ENCODE measurements around the gene GNLY. TPM values are rescaled to one million over a fixed set of nuclear protein-coding genes. Genes with fewer than 3 reads are reported as not detected.
"Not testable (repeated sequence)": the region's sequence is repeated elsewhere in the genome, so short reads cannot be mapped to it uniquely, and the experiment has no call there.

The GNLY gene
- total RNA-seq, 1 donor from 2014 or later = not detected

DNA sequence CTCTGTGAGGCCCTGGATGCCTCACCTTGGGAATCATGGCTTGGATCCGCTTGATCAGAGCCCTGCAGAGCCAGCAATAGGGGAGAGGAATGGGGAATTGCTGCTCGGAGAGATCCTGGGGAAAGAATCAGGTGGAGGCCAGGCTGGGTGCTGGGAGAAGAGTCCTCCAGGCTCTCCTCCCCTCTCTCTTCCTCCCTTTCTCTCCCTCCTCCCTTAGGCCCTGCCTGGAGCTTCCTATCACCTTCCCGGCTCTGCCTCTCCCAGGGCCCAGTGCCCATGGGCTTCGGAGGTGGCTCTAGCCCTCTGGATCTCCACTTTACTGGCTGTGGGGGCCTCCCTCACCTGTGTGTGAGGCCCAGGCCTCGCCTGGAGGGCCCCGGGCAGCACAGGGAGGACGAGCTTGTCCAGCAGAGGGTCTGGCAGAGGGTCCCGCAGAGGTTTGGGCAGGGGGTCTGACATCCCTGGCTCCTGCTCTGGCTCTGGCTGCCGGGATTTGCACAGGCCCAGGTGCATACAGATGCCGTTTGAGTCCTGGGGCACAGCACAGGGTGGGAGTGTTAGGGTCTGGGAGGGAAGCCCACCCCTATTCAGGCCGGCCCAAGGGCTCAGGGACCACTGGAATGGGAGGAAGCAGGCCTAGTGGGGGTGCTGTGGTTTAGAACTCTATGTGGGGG is 28.8 kb upstream of the GNLY start:
- no peak for DNase-seq

DNA sequence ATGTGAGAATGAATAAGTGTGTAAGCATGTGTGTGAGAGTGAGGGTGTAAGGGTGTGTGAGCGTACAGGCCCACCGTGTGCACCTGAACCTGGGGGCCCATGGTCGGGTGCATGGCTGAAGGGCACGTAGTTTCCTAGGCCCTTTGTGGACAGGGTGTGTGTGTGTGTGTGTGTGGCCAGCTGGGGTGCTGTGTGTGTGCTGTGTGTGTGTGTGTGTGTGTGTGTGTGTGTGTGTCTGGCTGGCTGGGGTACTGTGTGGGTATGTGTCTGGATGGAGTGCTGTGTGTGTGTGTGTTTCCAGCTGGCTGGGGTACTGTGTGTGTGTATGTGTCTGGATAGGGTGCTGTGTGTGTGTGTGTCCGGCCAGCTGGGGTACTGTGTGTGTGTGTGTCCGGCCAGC is 28.1 kb upstream of the GNLY start:
- DNase-seq = no peak

DNA sequence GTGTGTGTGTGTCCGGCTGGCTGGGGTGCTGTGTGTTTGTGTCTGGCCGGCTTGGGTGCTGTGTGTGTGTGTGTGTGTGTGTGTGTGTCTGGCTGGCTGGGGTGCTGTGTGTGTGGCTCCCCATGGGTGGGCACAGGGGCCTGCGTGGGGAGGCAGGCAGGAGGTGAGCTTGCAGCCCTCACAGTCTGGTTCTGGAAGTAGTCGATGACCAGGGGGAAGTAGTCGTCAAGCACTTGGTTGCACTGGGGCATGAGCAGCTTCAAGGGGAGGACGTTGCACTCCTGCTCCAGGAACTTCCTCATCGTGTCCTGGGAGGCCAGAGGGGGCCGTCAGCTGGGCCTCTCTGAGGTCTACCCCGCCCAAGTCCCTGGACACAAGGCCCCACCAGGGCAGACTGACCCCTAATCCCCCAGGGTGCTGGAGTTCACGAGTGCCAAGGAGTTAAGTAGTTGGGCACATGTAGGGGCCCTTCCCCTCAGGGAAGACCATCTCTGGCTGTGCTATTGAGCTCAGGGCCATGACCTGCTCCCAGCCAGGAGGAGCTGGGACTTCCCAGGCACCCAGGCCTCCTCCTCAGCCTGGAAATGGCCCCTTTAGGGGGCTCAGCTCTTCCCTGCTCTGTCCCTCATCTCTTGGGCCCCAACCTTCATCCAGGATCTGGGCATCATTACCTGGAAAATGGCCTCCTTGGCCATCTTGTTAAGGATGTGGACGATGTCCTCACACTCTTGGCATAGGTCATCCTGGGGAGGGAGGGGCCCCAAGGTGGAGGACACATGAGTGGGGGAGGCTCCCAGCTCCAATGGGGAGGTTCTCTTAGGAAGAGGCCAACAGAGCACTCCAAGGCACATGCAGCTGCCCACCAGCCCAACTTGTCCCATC is 27.5 kb upstream of the GNLY start:
- no peak for DNase-seq

DNA sequence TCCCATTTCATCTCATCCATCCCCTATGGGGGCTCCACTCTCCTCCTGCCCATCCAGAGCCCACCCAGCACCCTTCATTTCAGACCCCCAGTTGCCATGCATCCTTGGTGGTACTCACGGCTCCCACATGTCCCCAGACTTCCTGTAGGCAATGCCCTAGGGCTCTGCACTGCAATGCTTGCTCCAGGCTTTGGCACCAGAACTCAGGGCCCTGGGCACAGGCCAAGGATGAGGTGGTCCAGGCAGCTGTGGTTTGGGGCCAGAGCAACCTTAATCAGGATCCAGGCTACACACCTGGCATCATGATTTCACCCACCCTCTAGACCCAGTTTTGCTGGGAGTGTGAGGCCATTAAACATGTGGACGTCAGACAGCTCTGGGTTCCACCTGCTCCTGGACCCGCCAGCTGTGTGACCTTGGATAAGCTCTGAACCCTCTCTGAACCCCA is 26.6 kb upstream of the GNLY start:
- DNase-seq = no peak

DNA sequence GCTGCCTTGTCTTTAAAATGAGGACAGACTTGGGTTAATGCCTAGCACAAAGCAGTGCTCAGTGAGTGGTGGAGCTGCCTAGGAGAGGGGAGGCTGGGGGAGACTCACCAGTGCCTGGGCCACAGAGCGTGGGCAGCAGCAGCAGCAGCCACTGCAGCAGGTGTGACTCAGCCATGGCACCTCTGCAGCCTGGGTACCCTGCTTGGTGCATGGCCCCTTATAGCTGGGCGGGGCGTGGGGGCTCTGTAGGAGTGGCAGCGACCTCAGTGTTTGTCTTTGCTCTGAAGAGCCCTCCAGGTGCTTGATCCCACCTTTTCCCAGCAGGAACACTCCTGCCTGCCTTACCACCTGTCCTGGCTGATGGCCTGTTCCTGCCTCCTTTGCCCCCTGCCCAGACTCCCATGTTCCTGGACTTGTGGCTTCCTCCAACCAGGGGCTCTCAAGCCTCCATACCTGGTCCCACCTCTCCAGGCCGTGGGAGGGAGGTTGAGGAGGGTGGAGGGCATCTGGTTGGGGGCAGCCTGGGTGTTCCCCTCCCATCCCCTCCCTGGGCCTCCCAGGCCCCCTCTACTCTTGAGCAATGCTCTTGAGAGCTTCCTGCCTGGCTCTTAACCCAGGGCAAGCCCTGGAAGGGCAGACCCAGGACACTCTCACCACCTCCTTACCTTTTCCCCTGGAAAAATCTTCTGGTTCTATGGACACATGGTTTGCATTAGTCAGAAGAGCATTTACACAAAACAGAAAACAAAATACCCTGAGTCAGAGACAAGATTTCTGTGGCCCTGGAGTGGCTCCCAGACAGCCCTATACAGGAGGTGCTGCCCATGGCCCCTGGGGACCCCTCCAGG is 25.9 kb upstream of the GNLY start, which contains the start of gene SFTPB:
Gene SFTPB, minus strand, starts transcription at position 191 of the 848 bp plus-strand sequence. Its CDS starts 16 bp downstream, at position 175.
- no peak for DNase-seq

DNA sequence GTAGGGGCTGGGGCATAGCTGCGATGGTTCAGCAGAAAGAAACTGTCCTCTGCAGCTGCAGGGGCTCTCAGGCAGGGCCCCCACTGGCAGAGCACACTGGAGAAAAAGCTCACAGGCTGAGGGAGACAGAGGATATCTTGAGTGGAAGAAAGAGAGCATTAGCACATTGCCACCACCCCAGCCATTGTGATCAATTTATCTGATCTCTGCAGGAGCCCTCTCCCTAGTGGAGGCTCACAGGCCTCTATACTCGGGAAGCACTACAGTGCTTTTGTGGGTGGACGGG is 25.4 kb upstream of the GNLY start:
- no peak for DNase-seq

DNA sequence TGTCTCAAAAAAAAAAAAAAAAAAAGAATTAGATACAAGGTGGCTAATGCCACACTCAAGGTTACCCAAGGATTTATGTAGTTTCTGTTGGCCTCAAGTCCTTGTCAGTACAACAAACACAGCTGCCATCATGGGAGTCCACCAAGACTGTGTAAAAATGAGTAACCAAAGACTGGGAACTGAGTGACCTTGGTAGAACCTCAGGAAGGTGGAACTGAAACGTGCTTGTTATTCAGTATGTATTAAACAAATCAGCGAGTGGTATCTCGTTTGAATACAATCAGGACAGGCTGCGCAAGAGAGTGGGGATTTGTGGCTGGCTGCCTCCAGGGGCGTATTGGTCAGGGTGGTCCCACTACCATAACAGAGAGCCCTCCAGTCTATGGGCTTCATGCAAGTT is 24.6 kb upstream of the GNLY start:
- no peak for DNase-seq

DNA sequence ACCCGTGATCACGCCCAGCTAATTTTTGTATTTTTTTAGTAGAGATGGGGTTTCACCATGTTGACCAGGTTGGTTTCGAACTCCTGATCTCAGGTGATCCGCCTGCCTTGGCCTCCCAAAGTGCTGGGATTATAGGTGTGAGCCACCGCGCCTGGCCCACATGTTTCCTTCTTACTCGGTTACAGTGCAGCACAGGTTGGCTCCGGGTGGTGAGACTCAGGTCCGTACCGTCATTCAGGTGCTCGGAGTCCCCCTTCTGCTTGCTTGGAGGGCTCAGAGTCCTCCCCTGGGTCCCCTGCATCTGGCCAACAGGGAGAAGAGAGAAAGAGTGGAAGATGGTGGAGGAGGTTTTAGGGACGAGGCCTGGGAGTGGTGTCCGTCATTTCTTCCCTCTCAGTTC is 23.7 kb upstream of the GNLY start:
- DNase-seq = not testable (repeated sequence)

DNA sequence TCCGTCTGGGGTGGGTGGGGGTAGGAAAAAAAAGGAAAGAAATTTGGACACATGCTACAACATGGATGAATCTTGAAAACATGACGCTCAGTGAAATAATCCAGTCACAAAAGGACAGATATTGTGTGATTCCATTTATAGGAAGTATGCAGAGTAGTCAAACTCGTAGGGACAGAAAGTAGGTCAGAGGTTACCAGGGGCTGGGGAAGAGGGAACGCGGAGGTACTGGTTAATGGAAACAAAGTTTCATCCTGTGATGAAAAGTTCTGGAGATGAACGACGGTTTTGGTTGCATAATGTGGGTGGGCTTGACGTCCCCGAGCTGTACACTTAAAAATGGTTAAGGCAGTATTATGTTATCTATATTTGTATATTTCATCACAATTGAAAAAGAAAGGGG is 21.7 kb upstream of the GNLY start:
- DNase-seq = no peak

DNA sequence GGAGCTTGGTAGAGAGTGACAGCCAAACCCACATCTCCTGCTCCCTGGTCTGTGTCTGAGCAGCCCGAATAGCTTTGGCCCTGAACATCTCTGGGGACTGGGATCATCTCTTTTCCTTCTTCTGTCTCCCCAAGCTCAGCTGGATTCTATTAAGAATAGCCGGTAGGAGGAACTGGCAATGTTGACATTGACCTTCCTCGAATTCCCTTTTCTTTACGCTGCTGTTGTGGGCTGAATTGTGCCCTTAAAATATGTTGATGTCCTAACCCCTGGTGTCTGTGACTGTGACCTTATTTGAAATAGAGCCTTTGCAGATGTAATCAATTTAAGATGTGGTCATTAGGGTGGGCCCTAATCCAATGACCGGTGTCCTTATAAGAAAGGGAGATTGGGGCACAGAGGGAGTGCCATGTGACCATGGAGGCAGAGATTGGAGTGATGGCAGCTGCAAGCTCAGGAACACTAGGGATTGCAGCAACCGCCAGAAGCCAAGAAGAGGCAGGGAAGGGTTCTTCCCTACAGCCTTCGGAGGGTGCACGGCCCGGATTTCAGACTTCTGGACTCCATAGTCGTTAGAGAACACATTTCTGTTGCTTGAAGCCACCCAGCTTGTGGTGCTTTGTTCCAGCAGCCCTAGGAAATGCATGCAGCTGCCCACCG is 20.3 kb upstream of the GNLY start:
- no peak for DNase-seq

DNA sequence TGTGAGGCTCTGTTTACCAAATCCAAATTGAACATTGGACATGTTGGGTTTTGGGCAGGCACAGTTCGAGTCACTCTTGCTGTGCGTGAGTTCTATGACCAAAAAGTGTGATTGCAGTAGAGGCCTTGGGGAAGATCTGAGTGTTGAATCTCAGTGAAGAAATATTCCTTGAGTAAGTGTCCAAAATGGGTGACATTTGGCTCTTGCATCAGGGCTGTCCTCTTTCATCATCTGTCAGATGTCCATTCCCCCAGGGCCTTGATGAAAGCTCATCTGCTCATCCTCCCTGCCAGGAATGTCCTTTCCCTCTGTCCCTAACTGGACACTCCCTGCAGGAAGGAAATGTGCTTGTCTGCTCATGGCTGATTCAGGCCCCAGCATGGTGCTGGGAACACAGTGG is 19.7 kb upstream of the GNLY start:
- DNase-seq = no peak

DNA sequence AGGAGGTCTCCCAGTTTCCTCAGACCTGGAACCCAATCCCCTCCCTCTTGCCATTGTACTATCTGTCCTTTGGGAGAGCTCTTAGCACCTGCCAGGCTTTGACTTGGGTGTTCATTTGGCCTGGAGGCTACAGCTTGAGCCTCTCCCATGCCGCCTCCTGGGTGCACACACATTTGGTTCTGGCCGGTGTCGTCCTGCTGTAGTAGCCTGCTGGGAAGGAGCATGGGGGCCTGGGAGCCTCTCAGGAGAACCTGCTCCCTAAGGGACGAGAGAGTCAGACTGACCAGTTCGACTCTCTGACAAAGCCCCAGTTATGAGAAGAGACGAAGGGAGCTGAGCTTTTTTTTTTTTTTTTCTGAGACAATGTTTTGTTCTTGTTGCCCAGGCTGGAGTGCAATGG is 18.7 kb upstream of the GNLY start:
- DNase-seq = no peak

DNA sequence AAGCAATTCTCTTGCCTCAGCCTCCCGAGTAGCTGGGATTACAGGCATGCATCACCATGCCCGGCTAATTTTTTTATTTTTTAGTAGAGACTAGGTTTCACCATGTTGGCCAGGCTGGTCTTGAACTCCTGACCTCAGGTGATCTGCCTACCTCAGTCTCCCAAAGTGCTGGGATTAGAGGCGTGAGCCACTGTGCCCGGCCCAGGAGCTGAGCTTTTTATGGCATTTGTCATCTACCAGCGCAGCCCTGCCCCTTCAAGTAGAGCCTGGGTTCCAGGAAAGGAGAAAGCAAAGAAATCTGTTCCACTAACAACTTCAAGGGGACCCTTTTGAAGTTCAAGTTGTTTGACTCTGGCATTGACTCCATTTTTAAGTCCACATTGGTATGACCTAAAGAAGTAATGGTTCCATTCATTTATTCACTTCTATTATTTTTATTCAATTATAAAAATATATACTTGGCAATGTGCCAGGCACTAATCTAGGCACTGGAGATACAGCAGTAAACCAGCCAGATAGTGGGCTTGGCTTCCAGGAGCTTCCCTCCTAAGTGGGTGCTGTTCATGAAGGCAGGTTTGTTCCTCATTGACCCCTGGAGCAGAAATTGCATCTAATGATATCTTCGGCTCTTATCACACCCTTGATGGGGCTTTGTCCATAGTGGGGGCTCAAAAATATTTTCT is 18.2 kb upstream of the GNLY start:
- DNase-seq = no peak

DNA sequence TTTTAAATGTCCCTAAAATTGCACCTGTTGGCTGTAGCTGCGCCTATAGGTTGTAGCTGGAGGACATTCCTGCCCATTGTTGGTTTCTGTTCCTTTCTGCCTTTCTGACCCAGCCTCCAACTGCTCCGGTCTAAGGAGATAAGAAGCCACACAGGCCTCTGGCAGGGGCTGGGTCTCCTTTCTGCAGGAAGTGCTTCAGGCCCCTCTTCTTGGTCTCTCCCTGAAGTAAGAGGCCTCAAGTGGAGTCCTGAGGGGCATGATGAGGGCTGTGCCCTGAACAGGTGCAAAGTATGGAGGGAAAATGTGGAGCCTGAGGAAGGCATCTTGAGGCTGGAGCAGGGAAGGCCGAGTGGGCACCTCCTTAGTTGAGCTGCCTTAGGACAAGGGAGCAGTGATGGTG is 15.8 kb upstream of the GNLY start:
- DNase-seq = no peak

DNA sequence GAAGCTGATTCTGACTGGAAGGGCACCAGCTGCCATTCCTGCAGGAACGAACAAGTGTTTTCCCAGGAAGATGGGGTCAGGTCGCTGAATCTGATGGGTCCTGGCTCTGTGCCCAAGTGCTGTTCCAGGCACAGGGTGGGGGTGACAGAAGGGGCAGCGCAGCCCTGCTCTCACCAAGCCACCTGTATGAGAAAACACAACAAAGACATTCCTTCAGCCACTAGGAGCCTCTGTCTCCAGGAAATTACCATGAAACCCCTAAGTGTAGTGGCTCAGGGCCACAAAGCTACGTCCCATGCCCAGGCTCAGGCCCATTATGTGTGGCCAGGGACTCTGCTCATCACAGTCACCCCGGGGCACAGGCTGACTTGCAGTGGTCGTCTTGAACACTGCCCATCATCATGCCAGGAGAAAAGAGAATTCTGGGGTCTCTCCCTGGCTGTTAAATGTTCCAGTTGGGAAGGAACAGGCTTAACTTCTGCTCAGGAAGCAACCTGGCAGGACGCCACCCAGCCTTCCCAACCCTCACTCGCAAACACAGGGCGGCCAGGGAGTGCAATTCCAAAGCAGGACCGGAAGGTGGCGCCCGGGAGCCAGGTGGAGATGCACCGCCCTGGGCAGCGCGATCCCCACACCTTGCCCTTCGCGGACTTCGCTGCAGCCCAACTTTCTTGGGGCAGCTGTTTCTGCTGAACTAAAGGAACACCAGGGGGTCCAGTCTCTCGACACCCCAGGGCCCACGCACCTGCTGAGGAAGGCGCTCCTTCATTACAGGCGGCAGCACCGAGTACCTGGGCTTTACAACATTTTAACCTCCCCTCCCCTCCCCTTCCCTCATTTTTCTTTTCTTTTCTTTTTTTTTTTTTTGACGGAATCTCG is 15.1 kb upstream of the GNLY start:
- peak; percentile 90 for DNase-seq

DNA sequence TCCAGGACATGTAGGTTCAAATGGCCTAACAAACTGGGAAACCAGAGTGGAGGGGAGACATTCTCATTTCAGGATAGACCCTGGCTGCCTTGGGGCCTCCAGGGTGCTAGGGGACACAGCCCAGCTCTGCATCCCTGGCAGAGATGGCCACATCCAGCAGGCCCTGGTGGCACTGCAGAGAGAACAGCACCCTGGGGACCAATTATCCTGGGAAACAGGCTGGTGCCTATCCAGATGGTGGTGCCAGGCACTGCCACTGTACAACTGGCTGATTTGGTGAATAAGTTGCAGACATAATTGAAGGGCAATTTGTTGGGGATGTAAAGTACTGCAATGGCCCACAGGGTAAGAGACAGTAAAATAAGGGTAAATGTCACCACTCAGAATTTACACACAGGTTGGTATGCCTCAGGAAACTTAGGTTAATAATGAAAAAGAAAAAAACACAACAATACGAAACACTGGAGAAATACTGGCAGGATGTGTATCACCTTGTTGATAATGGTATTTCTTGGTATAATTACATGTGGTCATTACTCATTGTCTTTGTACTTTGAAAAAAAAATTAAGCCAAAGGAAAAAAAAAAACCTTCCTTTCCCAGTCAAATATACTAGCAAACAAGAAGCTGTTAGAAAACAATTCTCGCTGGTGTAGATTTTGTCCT is 13.3 kb upstream of the GNLY start:
- peak; percentile 44 for DNase-seq

DNA sequence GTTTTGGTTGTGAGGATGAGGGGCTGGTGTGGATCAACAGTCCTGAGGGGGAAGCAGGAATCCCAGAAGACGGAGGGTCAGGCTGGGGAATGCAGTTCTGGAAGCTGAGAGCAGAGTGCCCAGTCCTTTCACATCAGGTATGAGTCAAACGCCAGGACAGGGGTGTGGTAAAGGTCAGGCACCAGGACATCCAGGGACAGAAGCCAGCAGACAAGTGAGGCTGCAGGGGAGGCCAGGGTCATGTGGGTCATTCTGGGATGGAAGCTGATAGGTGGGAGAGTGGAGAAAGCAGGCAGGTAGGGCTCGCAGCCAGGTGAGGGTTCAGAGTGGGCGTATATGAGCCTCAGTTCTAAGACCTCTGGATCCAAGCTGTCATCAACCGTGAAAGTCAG is 12.8 kb upstream of the GNLY start:
- peak; percentile 68 for DNase-seq

DNA sequence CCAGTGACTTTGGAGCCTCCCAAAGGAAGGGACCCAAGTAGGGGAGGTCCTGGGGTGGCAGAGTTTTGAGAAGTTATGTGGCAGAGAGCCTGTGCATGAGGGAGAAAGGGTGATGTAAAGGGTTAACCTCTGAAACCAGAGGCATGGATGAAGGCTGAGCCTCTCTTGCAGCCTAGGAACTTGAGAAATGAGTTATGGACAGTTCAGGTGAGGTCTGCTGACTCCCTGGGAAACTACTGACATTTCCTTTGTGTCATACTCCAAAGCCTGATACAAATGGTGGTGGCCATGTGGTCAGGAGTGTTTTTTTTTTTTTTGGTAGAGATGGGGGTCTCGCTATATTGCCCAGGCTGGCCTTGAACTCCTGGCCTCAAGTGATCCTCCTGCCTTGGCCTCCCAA is 12.4 kb upstream of the GNLY start:
- DNase-seq = no peak

DNA sequence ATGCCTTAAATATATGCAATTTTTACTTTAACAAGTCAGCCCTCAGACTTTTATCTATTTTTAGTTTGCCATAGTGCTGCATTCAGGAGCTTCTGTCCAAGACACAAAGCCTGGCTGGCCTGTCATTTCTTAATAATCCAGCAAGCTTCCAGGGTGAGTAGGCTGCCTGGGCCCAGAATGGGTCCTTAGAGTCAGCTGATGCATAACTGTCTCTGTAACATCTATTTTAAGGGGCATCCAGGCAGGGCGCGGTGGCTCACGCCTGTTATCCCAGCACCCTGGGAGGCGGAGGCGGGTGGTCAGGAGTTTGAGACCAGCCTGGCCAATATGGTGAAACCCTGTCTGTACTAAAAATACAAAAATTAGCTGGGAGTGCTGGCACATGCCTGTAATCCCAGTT is 11.8 kb upstream of the GNLY start:
- DNase-seq = no peak

DNA sequence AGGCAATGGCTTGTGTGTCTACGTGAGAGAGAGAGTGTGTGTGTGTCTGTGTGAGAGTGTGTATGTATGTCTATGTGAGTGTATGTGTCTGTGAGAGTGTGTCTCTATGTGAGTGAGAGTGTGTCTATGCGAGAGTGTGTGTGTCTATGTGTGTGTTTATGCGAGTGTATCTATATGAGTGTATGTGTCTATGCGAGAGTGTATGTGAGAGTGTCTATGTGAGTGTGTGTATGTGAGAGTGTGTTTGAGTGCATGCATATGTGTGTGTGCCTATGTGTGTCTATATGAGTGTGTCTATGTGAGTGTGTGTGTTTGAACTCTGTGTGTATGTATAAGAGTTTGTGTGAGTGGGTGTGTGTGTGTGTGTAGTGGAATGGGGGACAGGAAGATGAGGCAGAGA is 9.8 kb upstream of the GNLY start:
- DNase-seq = no peak

DNA sequence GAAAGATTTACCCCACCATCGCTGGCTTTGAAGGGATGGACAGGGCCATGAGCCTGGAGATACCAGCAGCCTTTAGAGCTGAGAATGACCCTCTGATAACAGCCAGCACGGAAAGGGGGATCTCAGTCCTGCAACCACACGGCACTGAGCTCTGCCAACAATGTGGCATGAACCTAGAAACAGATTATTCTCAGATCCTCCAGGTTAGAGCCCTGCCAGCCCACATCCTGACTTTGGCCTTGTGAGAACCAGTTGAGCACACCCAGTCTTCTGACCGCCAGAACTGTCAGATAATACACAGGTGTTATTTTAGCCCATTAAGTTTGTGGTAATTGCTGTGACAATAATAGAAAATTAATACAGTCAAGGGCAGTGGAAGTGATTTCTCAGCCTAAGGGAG is 9.4 kb upstream of the GNLY start:
- no peak for DNase-seq

Data from dermis blood vessel endothelial cell (primary cell).